Measurements from ENCODE around the gene TUBB6. TPM values are rescaled to one million over a fixed set of nuclear protein-coding genes. Genes with fewer than 3 reads are reported as not detected.

Gene TUBB6
- total and polyA plus RNA-seq, 2 donors (not counting 3 experiments of a cell fraction or from before 2014, with no cell fraction given): 440 to 747 TPM

- no peak for FAIRE-seq
- dilution Hi-C loops (cut with MboI; ENCODE audit: extremely low pct_ligation_motif_present, low sequenced_read_pairs): no loop called here
- no TSS peak for BruUV-seq (replicated peaks)
Measured at GRCh38 chr18:12324991-12325725, 17.1 kb downstream of the TUBB6 start.

More at GRCh38 chr18:12324991-12325725, 17.1 kb downstream of the TUBB6 start:
- peaks cover 39% of the 10 kb centered on the region for H3K79me2 ChIP-seq (ENCODE audit: control insufficient read depth, insufficient read depth, low read length)
- H3K4me2 ChIP-seq (ENCODE audit: insufficient read depth, low read length): no peak overlapping the region
- no peak for TF ChIP-seq MYC (IDR thresholded peaks at IDR 0.05; ENCODE audit: low read depth, low read length)
- no peak for TF ChIP-seq FOS (IDR thresholded peaks at IDR 0.05; ENCODE audit: borderline replicate concordance, insufficient read depth, low read length)
- TF ChIP-seq EZH2 (IDR thresholded peaks at IDR 0.05; ENCODE audit: borderline replicate concordance, low read depth, low read length, severe bottlenecking): no peak
- no peak for TF ChIP-seq MAX (IDR thresholded peaks at IDR 0.05; ENCODE audit: insufficient read depth, insufficient read length)
- TF ChIP-seq POLR2A (IDR thresholded peaks at IDR 0.05; ENCODE audit: low read depth, low read length): no peak
- no peak for TF ChIP-seq JUN (IDR thresholded peaks at IDR 0.05; ENCODE audit: borderline replicate concordance, insufficient read depth, insufficient read length, low read depth)
- TF ChIP-seq GATA2 (IDR thresholded peaks at IDR 0.05; ENCODE audit: insufficient read depth, insufficient read length, low read depth, low read length): no peak
- TF ChIP-seq POLR2AphosphoS5 (IDR thresholded peaks at IDR 0.05; ENCODE audit: insufficient read depth, low read depth, low read length): no peak
- no peak for TF ChIP-seq CTCF (IDR thresholded peaks at IDR 0.05; ENCODE audit: extremely low read depth in 1 of 2, insufficient read depth in 1 of 2, low read depth in 1 of 2, low read length in 2 of 2)
- no peaks in the 10 kb centered on the region for H3K4me1 ChIP-seq (ENCODE audit: control insufficient read depth, extremely low read depth, insufficient read depth, low read length)
- POLR2A ChIA-PET: no interaction called here
- intact Hi-C loops (cut with micrococcal nuclease): no loop called here
- H4K20me1 ChIP-seq (replicated peaks; ENCODE audit: control insufficient read depth, extremely low read depth, insufficient read depth, low read length): peaks cover 5% of the 10 kb centered on the region
- H3K9me1 ChIP-seq (replicated peaks; ENCODE audit: control insufficient read depth, extremely low read depth, insufficient read depth, low read length): no peaks in the 10 kb centered on the region
- H3K9ac ChIP-seq (replicated peaks; ENCODE audit: extremely low read depth, insufficient read depth, low read length): no peak overlapping the region
- H2AFZ ChIP-seq (ENCODE audit: low read depth, low read length): no peak overlapping the region
- no peak overlapping the region for H3K27ac ChIP-seq (ENCODE audit: insufficient read depth, low read depth, low read length)
- H3K4me3 ChIP-seq (replicated peaks in 1 of 3; ENCODE audit: insufficient read depth in 1 of 3, low read depth in 1 of 3, low read length in 3 of 3): no peak overlapping the region
- H3K36me3 ChIP-seq (ENCODE audit: control insufficient read depth in 2 of 2, extremely low read depth in 1 of 2, insufficient read depth in 2 of 2, low read length in 2 of 2): peaks cover 21 to 30% of the 10 kb centered on the region in 2 experiments
- H3K9me3 ChIP-seq (replicated peaks; ENCODE audit: control insufficient read depth, insufficient read depth, low read length): no peaks in the 10 kb centered on the region
- no peaks in the 10 kb centered on the region for H3K27me3 ChIP-seq (ENCODE audit: control insufficient read depth in 2 of 2, insufficient read depth in 2 of 2, low read length in 2 of 2)
- CTCF ChIA-PET: interaction anchor here (0.9 kb wide), 1 partner anchor 53 kb away, joined by 3 read pairs; no protein-coding TSS in a partner anchor
- DNase-seq (ENCODE audit: low read depth, low spot score): no peak

Data from endothelial cell of umbilical vein (primary cell).